ENCODE measurements around the gene GLT1D1. TPM values are rescaled to one million over a fixed set of nuclear protein-coding genes. Genes with fewer than 3 reads are reported as not detected.

The GLT1D1 gene
- total RNA-seq, 1 experiment from 2014 or later, result not detected

DNA sequence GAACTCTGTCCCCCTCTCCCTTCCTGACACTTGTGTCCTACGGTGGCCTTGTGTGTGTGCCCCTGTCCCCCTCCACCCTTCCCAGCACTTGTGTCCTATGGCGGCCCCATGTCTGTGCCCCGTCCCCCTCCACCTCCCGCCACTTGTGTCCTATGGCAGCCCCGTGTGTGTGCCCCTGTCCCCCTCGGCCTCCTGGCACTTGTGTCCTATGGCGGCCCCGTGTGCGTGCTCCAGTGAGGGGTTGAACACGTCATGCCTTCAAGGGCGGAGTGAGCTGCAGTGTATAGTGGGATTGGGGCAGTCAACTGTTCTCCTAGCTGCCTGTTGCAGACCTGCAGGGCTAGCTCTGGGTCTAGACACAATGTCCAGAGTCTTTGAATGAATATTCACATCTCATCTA, 108.7 kb downstream of the GLT1D1 start:
- DNase-seq (ENCODE audit: low spot score), result no peak

DNA sequence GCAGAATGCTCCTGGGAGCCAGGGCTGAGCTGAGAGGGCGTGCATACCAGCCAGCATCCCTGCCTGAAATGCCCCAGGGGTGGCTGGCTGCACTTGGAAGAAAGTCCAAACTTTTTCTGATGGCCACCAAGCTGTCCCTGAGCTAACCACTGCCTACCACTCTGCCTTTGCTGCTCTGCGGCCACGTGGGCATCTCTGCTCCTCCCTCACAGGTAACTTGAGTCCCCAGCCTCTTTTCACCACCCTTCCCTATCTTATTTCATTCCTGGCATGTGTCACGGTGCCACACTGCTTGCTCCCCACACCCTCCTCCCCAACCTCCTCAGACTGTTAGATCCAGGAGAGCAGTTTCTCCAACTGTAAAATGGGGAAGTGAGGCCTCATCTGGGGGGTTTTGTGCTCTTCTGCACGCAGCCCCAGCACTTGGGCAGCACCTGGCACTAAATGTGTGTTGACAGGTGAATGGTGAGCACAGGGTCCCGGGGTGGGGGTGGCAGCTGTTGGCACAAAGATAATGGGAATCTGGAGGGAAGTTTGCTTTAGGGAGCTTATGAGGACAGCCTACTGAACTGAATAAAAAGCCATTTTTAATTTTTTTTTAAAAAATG, 113.0 kb downstream of the GLT1D1 start:
- no peak for DNase-seq (ENCODE audit: low spot score)

DNA sequence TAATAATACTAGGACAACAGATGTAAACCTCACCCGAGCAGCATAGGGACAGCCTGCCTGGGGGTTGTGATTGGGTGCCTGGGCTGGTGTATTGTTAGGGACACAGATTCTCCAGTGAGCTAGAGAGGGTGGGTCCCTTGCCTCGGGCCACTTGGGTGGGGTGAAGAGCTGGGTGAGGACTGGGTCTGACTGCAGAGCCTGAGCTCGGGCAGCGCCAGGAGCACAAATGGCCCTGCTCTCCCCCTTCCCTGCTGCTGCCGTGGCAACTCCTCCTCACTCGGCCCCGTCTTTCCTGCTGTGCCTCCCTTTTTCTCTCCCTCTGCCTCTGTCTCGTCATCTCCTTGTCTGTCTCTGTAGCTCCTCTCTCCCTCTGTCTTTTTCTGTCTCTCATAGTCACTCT, 115.4 kb downstream of the GLT1D1 start:
- no peak for DNase-seq (ENCODE audit: low spot score)

DNA sequence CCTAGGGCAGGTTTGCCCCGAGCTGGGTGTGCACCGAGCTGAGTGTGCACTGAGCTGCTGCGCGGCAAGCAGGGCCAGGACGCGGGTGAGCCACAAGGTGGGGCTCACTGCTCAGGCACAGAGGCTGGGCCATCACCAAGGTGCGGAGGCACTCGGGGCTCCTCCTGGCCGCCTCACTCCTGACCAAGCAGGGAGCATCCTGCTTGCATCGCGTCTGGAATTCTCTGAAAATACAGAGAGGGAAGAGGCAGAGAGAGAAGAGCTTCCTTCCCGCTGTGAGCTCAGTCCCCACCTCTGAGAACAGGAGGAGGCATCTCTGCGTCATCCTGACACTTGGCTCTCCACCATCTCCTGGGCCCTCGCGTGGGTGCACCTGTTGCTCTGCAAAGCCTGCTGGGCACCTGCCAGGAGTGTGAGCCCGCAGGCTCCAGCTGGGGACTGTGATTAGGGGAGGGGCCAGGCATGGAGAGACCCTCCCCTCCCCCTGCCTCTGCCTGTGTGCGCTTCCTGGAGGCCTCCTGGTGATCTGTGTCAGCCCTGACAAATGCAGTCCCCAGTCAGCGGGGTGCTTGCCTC, 116.3 kb downstream of the GLT1D1 start:
- DNase-seq (ENCODE audit: low spot score), result no peak

DNA sequence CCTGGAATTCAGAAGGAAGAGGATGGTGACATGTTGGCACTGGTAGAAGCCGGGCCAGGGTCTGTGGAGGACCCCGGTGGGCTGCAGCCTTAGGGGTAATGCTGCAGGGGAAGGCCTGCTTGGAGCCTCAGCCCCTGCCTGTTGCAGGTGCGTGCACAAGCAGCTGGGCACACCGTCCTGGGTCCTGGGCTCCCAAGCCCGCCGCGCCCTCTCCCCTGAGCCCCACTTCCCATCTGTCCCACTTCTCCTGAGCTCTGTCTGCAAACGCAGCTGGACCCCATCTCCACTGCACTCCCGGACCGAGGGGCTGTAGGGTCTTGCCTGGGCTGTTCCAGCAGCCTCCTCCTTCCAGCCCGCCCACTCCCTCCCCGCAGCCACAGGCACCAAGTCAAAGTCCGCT, 116.8 kb downstream of the GLT1D1 start:
- DNase-seq (ENCODE audit: low spot score), result no peak

DNA sequence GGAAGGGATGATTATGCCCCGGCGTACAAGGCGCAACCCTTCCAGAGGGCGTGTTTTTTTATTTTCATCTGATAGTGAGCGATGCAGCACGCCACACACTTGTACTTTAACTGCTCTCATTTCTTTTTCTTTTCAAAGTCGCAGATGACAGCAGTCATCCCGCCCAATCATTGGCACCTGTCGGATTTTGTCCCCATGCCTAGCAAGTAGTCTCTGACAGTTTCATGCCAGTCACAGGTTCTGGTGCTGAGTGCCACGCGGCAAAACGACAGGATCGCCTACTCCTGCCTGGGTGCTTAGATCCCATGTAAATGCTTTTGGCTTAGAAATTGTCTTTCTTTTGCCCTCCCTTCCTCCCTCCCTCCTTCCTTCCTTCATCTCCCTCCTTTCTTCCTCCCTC, 117.7 kb downstream of the GLT1D1 start:
- no peak for DNase-seq (ENCODE audit: low spot score)

DNA sequence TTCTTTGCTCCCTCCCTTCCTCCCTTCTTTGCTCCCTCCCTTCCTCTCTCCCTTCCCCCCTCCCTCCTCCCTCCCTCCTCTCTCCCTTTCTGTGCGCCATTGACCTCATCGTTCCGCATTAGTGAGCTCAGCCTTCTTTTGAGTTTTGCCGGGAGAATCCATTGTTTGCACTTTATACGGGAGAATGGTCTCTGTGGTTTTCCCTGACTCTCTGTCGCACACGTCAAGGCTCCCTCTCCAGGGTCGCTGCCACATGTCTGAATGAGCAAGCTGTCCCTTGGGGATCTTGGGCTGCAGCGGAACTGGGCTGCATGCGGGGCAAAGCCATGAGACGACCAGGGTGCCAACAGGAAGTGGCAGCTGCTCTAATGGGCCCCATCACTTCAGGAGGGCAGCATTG, 118.5 kb downstream of the GLT1D1 start:
- no peak for DNase-seq (ENCODE audit: low spot score)

DNA sequence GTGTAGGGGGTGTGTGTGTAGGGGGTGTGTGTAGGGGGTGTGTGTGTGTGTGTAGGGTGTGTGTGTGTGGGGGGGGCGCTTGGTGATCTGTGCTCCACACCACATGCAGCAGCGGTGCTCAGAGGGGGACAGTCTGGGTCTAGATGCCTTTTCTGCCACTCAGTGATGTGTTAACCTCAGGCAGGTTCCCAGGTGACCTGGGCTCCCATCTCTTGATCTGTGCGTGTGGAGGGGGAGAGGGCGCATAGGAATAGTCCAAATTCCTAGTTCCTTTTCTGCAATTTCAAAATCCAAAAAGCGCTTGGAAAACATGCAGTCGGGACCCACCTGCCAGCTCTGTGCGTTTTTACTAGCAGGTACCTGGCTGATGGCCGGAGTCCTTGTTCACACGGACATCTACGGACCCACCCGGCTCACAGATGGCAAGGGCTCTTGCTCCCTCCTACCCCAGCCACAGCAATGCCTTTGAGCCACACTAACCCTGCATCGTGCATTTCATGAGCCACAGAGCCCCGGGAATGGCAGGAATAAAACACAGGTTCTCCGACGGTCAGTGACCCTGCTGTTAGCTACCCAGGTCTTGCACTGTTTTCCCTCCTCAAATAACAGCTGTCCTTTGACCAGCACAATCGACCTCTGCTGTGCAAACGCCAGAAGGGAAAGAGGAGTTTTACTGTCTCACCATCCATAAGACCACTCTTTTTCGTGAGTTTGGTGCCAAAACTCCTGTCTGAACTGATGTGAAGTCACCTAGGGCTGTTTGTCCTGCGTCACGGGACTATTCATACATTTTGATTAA, 120.8 kb downstream of the GLT1D1 start:
- DNase-seq (ENCODE audit: low spot score), result no peak

DNA sequence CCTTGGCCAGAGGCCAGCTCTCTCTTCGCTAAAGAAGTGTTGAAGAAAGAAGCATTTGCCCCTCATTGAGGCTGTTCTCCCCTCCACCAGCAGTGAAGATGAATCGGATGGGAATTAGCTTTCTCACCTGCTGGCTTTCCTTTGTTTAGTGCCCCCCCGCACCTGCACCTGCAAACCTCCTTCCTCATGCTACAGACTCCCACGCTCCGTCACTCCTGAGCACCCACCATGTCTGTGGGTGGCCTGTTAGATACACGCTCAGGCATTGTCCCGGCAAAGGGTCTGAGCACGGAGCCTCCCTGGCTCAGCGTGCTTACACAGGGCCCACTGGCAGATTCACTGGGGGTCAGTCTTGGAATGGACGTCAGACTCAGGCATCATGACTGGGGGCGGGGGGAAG, 121.6 kb downstream of the GLT1D1 start:
- DNase-seq (ENCODE audit: low spot score), result no peak

DNA sequence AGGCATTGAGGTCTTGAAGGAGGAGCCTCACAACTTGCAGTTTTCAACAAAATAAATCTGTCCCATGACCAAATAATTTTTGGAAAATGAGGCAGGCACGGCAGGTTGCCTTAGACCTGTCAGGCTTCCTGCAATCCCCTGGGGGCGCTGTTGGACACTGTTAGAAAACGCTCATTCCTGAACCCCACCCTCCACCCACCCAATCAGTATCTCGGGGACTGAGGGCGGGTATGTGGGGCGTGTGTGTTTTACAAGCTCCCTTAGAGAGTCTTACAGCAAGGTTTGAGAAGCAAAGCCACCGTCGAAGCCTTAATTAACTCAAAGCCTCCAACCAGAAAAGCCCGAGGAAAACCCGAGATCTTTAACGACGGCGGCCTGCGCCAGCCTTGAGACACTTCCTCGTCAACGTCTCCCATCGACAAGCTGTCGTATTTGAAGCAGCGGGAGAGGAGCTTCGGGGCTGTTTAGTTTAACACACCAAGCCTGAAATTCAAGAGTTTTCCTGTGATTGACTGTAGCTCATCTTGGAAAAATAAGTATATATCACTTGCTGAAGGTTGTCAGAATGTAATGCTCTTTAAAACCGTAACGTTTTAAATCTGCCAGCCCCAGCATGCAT, 123.0 kb downstream of the GLT1D1 start:
- peak; percentile 11 for DNase-seq (ENCODE audit: low spot score)

DNA sequence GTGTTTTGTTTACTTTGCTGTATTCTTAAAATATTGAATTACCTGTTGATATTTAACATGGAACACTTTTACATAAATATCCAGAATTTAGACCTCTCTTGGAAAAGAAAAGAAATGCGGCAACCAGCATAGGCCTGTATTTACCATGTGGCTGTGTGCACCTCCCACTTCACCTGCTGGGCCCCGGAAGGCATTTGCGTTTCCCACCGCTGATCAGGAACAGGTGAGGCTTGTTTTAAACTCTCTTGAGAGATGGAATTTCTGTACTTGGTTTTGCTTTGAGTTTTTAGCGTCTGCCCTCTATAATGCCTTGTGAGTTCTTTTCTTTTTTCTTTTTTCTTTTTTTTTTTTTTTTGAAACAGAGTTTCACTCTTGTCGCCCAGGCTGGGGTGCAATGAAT, 124.2 kb downstream of the GLT1D1 start:
- DNase-seq (ENCODE audit: low spot score), result no peak

DNA sequence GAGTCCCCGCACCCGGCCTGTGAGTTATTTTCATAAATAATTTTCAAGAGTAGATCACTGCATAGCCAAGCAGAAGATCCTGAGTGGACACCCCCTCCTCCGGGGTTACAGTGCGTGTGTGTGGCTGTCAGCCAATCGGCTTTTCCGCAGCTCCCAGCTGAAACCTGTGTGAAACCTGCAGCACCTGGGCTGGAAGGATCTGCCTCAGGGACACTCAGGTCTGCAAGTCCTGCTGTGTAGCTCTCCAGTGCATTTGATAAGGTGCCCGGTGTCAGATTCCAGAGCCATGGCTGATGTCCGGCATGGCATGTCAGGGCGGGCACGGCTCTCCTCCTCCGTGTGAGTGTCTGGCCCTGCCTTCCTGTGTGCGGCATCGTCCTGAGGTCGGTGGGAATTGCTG, 124.8 kb downstream of the GLT1D1 start:
- DNase-seq (ENCODE audit: low spot score), result no peak

DNA sequence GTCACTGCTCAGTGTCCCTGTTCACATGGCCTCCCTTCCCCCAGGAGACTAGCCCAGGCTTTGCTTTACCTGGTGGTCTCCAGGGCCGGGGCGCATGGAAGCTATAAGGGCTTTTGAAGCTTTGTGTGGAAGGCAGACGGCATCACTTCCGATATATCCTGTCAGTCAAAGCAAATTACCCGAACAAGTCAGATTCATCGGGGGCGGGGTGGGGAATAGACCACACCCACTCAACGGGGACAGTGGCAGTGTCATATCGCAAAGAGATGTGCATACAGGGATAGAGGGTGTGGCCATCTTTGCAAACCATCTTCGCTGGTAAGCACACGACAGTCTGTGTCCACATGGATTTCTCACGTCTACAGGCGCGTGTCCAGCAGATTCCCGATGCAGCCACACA, 127.3 kb downstream of the GLT1D1 start:
- no peak for DNase-seq (ENCODE audit: low spot score)

DNA sequence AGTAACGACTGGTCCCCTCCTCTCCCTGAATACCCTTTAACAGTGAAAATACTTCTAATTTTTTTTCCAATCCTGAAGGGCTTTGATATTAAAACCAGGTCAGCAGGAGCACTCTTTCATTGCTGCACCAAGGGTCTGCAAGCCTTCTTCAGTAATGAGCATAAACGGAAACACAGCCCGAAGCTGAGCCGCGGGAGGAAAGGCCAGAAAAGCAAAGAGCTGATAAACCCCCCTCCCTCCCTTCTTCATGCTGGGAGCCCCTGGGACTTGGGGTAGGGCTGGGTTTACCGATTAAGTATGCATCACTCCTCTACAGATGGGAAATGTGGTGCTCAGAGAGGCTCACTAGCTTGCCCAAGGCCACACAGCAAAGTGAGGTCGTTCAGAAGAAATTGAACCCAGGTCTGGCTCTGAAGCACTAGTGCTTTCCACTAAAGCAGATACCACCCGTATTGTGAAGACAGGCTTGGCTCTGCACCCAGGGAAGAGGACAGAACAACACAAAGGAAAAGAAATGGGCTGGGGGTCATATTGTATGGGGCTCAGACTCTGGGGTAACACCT, 128.8 kb downstream of the GLT1D1 start:
- DNase-seq (ENCODE audit: low spot score), result no peak

DNA sequence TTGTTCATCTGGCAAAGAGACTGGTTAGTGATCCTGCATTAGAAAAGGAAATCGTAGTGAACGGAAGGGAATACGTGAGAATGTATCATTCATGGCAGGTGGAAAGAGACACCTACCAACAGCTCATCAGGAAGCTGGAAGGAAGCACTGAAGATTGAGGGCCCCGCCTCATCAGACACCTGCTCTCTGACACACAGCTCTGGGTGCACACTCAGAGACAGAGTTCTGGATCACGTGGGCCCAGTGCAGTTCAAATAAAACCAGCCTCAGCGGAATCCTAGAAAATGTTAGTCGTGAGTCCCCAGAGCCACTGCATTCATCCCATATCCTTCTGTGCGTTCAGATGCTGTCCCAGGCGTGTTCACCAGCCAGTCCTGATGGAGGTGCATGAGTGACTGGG, 129.7 kb downstream of the GLT1D1 start:
- DNase-seq (ENCODE audit: low spot score), result no peak

DNA sequence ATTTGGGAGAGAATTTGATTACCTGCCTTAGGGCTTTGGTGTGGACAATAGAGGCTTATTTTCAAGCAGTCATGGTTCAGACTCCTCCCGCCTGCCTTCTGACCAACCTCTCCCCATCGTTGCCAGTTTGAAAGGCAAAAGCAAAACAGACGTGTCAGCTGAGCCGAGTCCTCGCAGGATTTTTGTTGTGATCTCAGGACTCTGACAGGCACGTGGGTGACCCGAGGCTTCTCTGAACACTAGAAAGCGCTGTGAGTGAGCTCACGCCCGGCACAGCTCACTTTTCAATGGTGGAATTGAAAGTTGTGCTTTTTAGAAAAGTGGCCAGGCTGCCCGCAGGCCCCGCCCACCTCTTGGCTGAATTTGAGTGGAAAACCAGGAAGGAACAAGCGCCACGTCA, 130.1 kb downstream of the GLT1D1 start:
- no peak for DNase-seq (ENCODE audit: low spot score)

DNA sequence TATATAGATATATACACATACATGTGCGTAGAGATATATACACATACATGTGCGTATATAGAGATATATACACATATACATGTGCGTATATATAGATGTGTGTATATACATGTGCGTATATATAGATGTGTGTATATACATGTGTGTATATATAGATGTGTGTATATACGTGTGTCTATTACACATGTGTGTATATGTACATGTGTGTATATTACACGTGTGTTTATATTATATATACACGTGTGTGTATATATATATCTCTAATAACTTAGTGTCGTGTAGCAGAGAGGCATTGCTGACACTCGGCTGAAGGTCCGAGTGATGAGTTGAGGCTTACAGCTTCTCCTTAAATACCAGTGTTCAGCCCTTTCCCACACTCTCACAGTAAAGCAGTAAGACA, 133.7 kb downstream of the GLT1D1 start:
- no peak for DNase-seq (ENCODE audit: low spot score)

DNA sequence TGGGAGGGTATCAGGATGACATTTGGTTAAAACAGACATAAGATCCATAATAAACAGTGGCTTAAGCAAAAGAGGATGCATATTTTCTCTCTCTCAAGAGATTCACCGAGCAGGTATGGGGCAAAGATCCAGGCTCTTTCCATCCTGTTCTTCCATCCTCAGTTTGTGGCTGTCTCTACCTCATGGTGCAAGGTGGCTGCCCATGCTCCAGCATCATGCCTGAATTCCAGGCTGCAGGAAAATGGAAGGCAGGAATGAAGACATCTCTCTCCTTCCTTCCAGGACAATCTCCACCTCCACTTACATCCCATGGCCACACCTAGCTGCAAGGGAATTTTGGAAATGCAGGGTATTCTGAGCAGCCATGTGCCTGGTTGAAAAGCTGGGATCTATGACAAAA, 136.0 kb downstream of the GLT1D1 start:
- DNase-seq (ENCODE audit: low spot score), result no peak

DNA sequence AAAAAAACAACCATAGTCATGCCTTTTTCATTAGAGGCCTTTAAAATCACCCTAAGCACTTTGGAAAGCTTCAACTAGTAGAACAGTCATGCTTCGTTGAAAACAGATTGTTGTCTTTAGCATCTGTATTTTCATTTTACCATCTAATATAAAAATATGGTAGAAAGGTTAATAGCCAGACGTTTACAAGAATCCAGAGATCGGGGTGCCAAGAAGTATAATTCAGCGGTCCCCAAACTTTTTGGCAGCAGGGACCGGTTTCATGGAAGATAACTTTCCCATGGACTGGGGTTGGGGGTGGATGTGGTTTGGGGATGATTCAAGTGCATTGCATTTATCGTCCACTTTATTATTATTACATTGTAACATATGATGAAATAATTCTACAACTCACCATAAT, 138.4 kb downstream of the GLT1D1 start:
- DNase-seq (ENCODE audit: low spot score), result no peak

DNA sequence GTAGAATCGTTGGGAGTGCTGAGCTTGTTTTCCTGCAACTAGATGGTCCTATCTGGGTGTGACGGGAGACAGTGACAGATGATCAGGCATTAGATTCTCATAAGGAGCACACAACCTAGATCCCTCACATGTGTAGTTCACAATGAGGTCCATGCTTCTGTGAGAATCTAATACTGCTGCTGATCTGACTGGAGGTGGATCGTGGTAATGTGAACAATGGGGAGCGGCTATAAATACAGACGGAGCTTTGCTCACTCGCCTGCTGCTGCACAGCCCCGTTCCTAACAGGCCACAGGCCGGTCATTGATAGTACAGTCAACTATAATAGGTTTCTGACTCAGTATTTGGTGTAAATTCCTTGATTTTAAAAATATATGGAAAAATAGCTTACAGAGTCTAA, 138.8 kb downstream of the GLT1D1 start:
- no peak for DNase-seq (ENCODE audit: low spot score)

DNA sequence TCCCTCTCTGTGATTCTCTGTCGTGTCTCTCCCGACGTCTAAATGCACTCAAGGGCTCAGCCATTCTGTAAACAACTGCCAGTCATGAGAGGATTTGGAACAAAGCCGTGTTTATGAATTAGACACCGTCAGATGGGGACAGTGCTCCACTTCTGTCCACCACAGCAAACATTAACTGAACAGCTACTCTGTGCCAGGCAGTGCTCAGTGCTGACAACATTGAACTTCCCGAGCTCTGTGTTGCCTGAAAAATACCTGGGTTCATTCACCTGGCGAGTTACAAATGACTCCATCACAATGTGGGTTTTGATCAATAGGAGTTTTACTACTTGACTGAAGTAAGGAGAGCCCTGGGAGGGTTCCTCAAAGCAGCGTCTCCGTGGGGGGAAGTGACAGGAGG, 139.3 kb downstream of the GLT1D1 start:
- DNase-seq (ENCODE audit: low spot score), result no peak

DNA sequence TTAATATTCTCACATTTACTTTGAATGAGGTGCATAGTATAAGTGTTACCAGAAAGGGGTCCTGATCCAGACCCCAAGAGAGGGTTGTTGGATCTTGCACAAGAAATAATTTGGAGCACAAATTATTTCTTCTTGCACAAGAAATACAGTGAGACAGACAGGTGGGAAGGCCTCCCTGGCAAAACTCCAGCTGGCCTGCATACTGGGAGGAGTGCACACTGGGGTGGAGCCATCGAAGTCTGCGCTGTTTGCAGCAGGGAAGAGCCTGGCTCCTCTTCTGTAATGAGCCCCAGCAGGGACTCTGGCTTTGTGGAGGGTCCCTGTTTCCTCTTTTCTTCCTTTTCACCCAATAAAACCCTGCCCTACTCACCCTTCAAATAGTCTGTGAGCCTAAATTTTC, 141.6 kb downstream of the GLT1D1 start:
- peak; percentile 16 for DNase-seq (ENCODE audit: low spot score)
